Right forelimb (tissue), 1 donor: ENCODE data around the gene MCU.
"Not testable (repeated sequence)": the region's sequence is repeated elsewhere in the genome, so short reads cannot be mapped to it uniquely, and the experiment has no call there.

ENCODE experiments used
- DNase-seq: peaks from one replicate; pipeline ENCODE4 v3.0.0-alpha.2; 2018

The MCU gene

GRCh38 chr10:72688208-72688651 lies 3.7 kb upstream of the MCU start:
- DNase-seq, result no peak

- DNase-seq, result no peak
Observed at GRCh38 chr10:72689660-72690059, 2.3 kb upstream of the MCU start.

- DNase-seq, result no peak
Observed at GRCh38 chr10:72690071-72690755, 1.7 kb upstream of the MCU start.

GRCh38 chr10:72691470-72691862 lies 477 bp upstream of the MCU start:
- DNase-seq, result no peak

GRCh38 chr10:72692744-72692993 lies 726 bp downstream of the MCU start:
- peak; percentile 75 for DNase-seq

- no peak for DNase-seq
Observed at GRCh38 chr10:72692994-72693781, 1.2 kb downstream of the MCU start.

- no peak for DNase-seq
Observed at GRCh38 chr10:72694476-72695369, 2.8 kb downstream of the MCU start.

- DNase-seq, result no peak
Observed at GRCh38 chr10:72695496-72695895, 3.6 kb downstream of the MCU start.

- DNase-seq, result no peak
Observed at GRCh38 chr10:72697716-72698115, 5.8 kb downstream of the MCU start.

GRCh38 chr10:72702465-72702864 lies 10.5 kb downstream of the MCU start:
- not testable (repeated sequence) for DNase-seq

GRCh38 chr10:72702868-72703581 lies 11.1 kb downstream of the MCU start:
- no peak for DNase-seq

- no peak for DNase-seq
Observed at GRCh38 chr10:72704117-72704516, 12.2 kb downstream of the MCU start.

- no peak for DNase-seq
Observed at GRCh38 chr10:72709041-72709440, 17.1 kb downstream of the MCU start.

- DNase-seq, result no peak
Observed at GRCh38 chr10:72712136-72712535, 20.2 kb downstream of the MCU start.

- DNase-seq, result no peak
Observed at GRCh38 chr10:72719941-72720592, 28.1 kb downstream of the MCU start.

GRCh38 chr10:72720814-72721660 lies 29.1 kb downstream of the MCU start:
- DNase-seq, result no peak

- DNase-seq, result no peak
Observed at GRCh38 chr10:72727130-72727529, 35.2 kb downstream of the MCU start.

GRCh38 chr10:72728462-72728861 lies 36.5 kb downstream of the MCU start:
- DNase-seq, result no peak

GRCh38 chr10:72729528-72729927 lies 37.6 kb downstream of the MCU start:
- DNase-seq, result no peak

GRCh38 chr10:72730479-72730878 lies 38.5 kb downstream of the MCU start:
- no peak for DNase-seq

- no peak for DNase-seq
Observed at GRCh38 chr10:72731916-72732419, 40.0 kb downstream of the MCU start.
